HCT116 (cell line): ENCODE results near the gene HSPBAP1. TPM values are rescaled to one million over a fixed set of nuclear protein-coding genes. Genes with fewer than 3 reads are reported as not detected.

ENCODE experiments used
- ATAC-seq: fragments of 200-7000 bp; cut with Tn5 transposase; 2 replicates; pipeline ENCODE4 v1.9.1; 2020; ENCODE audit warnings: mild to moderate bottlenecking, moderate library complexity
- BruUV-seq: library from RNA; stranded (reverse); fragments of 400-500 nt; replicated peaks from 2 replicates; lab custom pipeline; 2021; lab: Mats Ljungman, UMichigan
- CTCF ChIA-PET: fragments of 300-600 bp; sonication (Branson Sonifier 250); formaldehyde crosslinking; loops from one replicate; lab custom pipeline; 2021; ENCODE audit warnings: antibody characterized with exemption; lab: Charles Lee
- POLR2A ChIA-PET: fragments of 300-600, 350-600 bp; sonication (Branson Sonifier 250); formaldehyde crosslinking; loops from one replicate; lab custom pipeline; 2021; ENCODE audit warnings: antibody characterized with exemption; lab: Charles Lee
- RAD21 ChIA-PET, 2 experiments: fragments of 300-600 bp; sonication (Branson Sonifier 250); formaldehyde crosslinking; loops; one replicate each; lab custom pipeline; 2023; ENCODE audit warnings: low total read pairs in 2 of 2; ENCODE audit not compliant: uncharacterized antibody in 2 of 2, unreplicated experiment in 2 of 2, low non-redundant PET in 1 of 2; lab: Charles Lee
- DNase-seq: peaks from one replicate; pipeline ENCODE4 v3.0.0-alpha.2; 2010; ENCODE audit warnings: low read depth, low spot score
- H2AFZ ChIP-seq: fragments of 200-600 bp; shearing (Covaris generic), sonication (generic); 2 replicates; pipeline ENCODE4 v1.6.1; 2017; ENCODE audit warnings: low read depth, mixed run types, mixed read lengths, antibody characterized with exemption, low read length; ENCODE audit not compliant: poor library complexity, severe bottlenecking
- H3K27ac ChIP-seq: 2 replicates; pipeline ENCODE4 v1.5.1; 2012; ENCODE audit warnings: low read depth, low read length
- H3K27me3 ChIP-seq: fragments of 200-600 bp; sonication (generic); 2 replicates; pipeline ENCODE4 v1.6.1; 2016; ENCODE audit warnings: mixed run types, low read length, mixed read lengths; ENCODE audit not compliant: insufficient read depth
- H3K36me3 ChIP-seq, 2 experiments: fragments of 200-500 bp in 1 of 2; fragments of 200-600 bp in 1 of 2; sonication (Bioruptor generic) in 1 of 2; sonication (generic) in 1 of 2; 2 replicates each; pipeline versions ENCODE4 v1.5.1 to v1.6.1; 2014 to 2016; ENCODE audit warnings: low read length in 2 of 2, inconsistent platforms in 1 of 2, mixed read lengths in 1 of 2, mixed run types in 1 of 2; ENCODE audit not compliant: insufficient read depth in 2 of 2, control insufficient read depth in 1 of 2
- H3K4me1 ChIP-seq, 2 experiments: fragments of 200-600 bp in 1 of 2; sonication (generic) in 1 of 2; 2 replicates each; pipeline versions ENCODE4 v1.5.1 to v1.6.1; 2012 to 2017; ENCODE audit warnings: low read length in 2 of 2, inconsistent platforms in 1 of 2, mild to moderate bottlenecking in 1 of 2, mixed read lengths in 1 of 2, mixed run types in 1 of 2, moderate library complexity in 1 of 2; ENCODE audit not compliant: insufficient read depth in 2 of 2, control insufficient read depth in 1 of 2
- H3K4me2 ChIP-seq: fragments of 200-600 bp; sonication (generic); 2 replicates; pipeline ENCODE4 v1.6.1; 2017; ENCODE audit warnings: mixed run types, low read length, mixed read lengths
- H3K4me3 ChIP-seq, 2 experiments: fragments of 200-600 bp in 1 of 2; sonication (generic) in 1 of 2; replicated peaks in 1 of 2; 2 replicates each; pipeline ENCODE4 v1.5.1; 2011 to 2016; ENCODE audit warnings: low read length in 2 of 2, control low read depth in 1 of 2, low read depth in 1 of 2, mild to moderate bottlenecking in 1 of 2, mixed read lengths in 1 of 2, mixed run types in 1 of 2
- H3K79me2 ChIP-seq: fragments of 200-600 bp; sonication (generic); 2 replicates; pipeline ENCODE4 v1.6.1; 2017; ENCODE audit warnings: mild to moderate bottlenecking, mixed run types, low read length, moderate library complexity, mixed read lengths; ENCODE audit not compliant: insufficient read depth
- H3K9ac ChIP-seq: fragments of 200-600 bp; sonication (generic); 2 replicates; pipeline ENCODE4 v1.6.1; 2016; ENCODE audit warnings: low read length, mixed read lengths
- H3K9me2 ChIP-seq: fragments of 200-600 bp; sonication (generic), shearing (Covaris generic); 2 replicates; pipeline ENCODE4 v1.6.1; 2017; ENCODE audit warnings: mixed run types, mild to moderate bottlenecking, moderate library complexity; ENCODE audit not compliant: insufficient read depth
- H3K9me3 ChIP-seq, 2 experiments: fragments of 200-500 bp in 1 of 2; fragments of 200-600 bp in 1 of 2; sonication (Bioruptor generic) in 1 of 2; sonication (generic) in 1 of 2; 2 replicates each; pipeline ENCODE4 v1.6.1; 2014 to 2017; ENCODE audit warnings: low read length in 2 of 2, mixed read lengths in 2 of 2, inconsistent platforms in 1 of 2, low read depth in 1 of 2, mild to moderate bottlenecking in 1 of 2, mixed run types in 1 of 2, moderate library complexity in 1 of 2; ENCODE audit not compliant: control insufficient read depth in 1 of 2, insufficient read depth in 1 of 2
- H4K20me1 ChIP-seq: fragments of 200-600 bp; sonication (generic), shearing (Covaris generic); 2 replicates; pipeline ENCODE4 v1.6.1; 2017; ENCODE audit warnings: mixed run types, mild to moderate bottlenecking, moderate library complexity; ENCODE audit not compliant: insufficient read depth
- CEBPB ChIP-seq: IDR thresholded peaks from 2 replicates; pipeline ENCODE4 v1.6.1; 2012; ENCODE audit warnings: low read depth
- POLR2AphosphoS5 ChIP-seq: IDR thresholded peaks from 2 replicates; pipeline ENCODE4 v1.6.1; 2011; ENCODE audit warnings: mild to moderate bottlenecking, low read depth, low read length, moderate library complexity
- YY1 ChIP-seq: IDR thresholded peaks from 2 replicates; pipeline ENCODE4 v1.6.1; 2011; ENCODE audit warnings: low read length, low read depth, moderate library complexity, mild to moderate bottlenecking; ENCODE audit not compliant: insufficient replicate concordance; ENCODE audit errors: extremely low read depth
- intact Hi-C: fragments of 100-400 bp; cut with micrococcal nuclease; formaldehyde crosslinking; loops from 2 replicates; pipeline ENCODE4 v1.10.0; 2022
- total RNA-seq: library from RNA; stranded (reverse); gene quantifications from one replicate; pipeline ENCODE4 v1.2.1, GENCODE V29; 2021; ENCODE audit not compliant: unreplicated experiment
- TF ChIP-seq, protein P1 (sequence below), 3 experiments: fragments of 200-600 bp in 1 of 3; sonication (generic) in 1 of 3; IDR thresholded peaks in 2 of 3; conservative IDR thresholded peaks in 1 of 3; 2 replicates each; pipeline ENCODE4 v1.5.1; 2012 to 2017; ENCODE audit warnings: low read depth in 2 of 3, low read length in 2 of 3, antibody characterized with exemption in 1 of 3, borderline replicate concordance in 1 of 3, control low read depth in 1 of 3, mild to moderate bottlenecking in 1 of 3, mixed read lengths in 1 of 3, mixed run types in 1 of 3, moderate library complexity in 1 of 3; ENCODE audit not compliant: insufficient read depth in 1 of 3
- TF ChIP-seq, protein P2 (sequence below): IDR thresholded peaks from 2 replicates; pipeline ENCODE4 v1.6.1; 2012

The HSPBAP1 gene
- total RNA-seq, 1 experiment from 2014 or later: 6.6 TPM

DNA sequence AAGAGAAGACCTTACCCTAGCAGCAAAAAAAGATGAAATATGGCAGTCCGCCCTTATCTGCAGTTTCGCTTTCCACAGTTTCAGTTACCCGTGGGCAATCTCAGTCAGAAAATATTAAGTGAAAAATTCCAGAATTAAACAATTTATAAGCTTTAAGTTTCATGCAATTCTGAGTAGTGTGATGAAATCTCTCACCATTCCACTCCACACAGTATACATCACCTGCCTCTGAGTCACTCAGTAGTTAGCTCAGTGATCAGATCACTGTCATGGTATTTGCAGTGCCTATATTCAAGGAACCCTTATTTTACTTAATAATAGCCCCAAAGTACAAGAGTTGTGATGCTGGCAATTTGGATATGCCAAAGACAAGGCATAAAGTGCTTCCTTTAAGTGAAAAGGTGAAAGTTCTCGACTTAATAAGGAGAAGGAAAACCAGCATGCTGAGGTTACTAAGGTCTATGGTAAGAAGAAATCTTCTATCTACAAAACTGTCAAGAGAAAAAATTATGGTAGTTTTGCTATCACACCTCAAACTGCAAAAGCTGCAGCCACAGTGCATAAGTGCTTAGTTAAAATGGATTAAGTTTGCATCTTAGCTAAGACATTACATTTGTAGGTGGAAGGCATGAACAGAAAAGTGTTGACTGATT, 48.1 kb downstream of the HSPBAP1 start:
- CTCF ChIA-PET: interaction anchor here (1.8 kb wide), 1 partner anchor 10 kb away, joined by 22 read pairs; no protein-coding TSS in a partner anchor
- Histone ChIP-seq H4K20me1 (no peaks in the 10 kb centered on the region), H3K9ac (no peak overlapping the region), H3K4me3 (no peak overlapping the region), H3K79me2 (no peaks in the 10 kb centered on the region), H3K27me3 (no peaks in the 10 kb centered on the region), H3K27ac (no peak overlapping the region), H3K9me2 (no peaks in the 10 kb centered on the region), H3K36me3 (no peaks in the 10 kb centered on the region), H2AFZ (no peak overlapping the region), H3K9me3 (no peaks in the 10 kb centered on the region), H3K4me2 (no peak overlapping the region), H3K4me1 (no peaks in the 10 kb centered on the region)
- TF ChIP-seq POLR2AphosphoS5 (no peak), YY1 (no peak), CEBPB (0 out of 2 replicates have a peak, but pooled peaks have one; percentile 20)
- TF ChIP-seq, protein P1, sequence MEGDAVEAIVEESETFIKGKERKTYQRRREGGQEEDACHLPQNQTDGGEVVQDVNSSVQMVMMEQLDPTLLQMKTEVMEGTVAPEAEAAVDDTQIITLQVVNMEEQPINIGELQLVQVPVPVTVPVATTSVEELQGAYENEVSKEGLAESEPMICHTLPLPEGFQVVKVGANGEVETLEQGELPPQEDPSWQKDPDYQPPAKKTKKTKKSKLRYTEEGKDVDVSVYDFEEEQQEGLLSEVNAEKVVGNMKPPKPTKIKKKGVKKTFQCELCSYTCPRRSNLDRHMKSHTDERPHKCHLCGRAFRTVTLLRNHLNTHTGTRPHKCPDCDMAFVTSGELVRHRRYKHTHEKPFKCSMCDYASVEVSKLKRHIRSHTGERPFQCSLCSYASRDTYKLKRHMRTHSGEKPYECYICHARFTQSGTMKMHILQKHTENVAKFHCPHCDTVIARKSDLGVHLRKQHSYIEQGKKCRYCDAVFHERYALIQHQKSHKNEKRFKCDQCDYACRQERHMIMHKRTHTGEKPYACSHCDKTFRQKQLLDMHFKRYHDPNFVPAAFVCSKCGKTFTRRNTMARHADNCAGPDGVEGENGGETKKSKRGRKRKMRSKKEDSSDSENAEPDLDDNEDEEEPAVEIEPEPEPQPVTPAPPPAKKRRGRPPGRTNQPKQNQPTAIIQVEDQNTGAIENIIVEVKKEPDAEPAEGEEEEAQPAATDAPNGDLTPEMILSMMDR (IDR thresholded peaks at IDR 0.05 in 2 of 3, conservative IDR thresholded peaks at IDR 0.05 in 1 of 3; ENCODE audit: borderline replicate concordance in 1 of 3, insufficient read depth in 1 of 3, low read depth in 2 of 3, low read length in 2 of 3): no peak
- TF ChIP-seq, protein P2, sequence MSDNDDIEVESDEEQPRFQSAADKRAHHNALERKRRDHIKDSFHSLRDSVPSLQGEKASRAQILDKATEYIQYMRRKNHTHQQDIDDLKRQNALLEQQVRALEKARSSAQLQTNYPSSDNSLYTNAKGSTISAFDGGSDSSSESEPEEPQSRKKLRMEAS: no peak
- no peak for ATAC-seq
- no peak for DNase-seq
- POLR2A ChIA-PET: interaction anchor here (1.2 kb wide), 1 partner anchor 9 kb away, joined by 4 read pairs; no protein-coding TSS in a partner anchor
- RAD21 ChIA-PET: no interaction called here
- no TSS peak for BruUV-seq
- intact Hi-C loops: no loop called here
